Esophagus muscularis mucosa (tissue), 4 donors: ENCODE data around the gene BPIFB6. TPM values are rescaled to one million over a fixed set of nuclear protein-coding genes. Genes with fewer than 3 reads are reported as not detected.

Source experiments
- DNase-seq: peaks from one replicate; pipeline ENCODE4 v3.0.0-alpha.2; 2017; ENCODE audit errors: extremely low spot score
- H3K27ac ChIP-seq, 4 donors: fragments of 200-600 bp; sonication (generic); replicated peaks in 1 of 4; 1 replicate in 3 of 4; 2 replicates in 1 of 4; pipeline ENCODE4 v1.5.1; 2016 to 2019; ENCODE audit warnings: mild to moderate bottlenecking in 1 of 4
- H3K27me3 ChIP-seq, 4 donors: fragments of 200-600 bp; sonication (generic); one replicate each; pipeline versions ENCODE4 v1.5.1 to v1.6.0; 2016 to 2019
- H3K36me3 ChIP-seq, 4 donors: fragments of 200-600 bp; sonication (generic); one replicate each; pipeline ENCODE4 v1.5.1; 2016 to 2019
- H3K4me1 ChIP-seq, 4 donors: fragments of 200-600 bp; sonication (generic); one replicate each; pipeline ENCODE4 v1.5.1; 2016 to 2019
- H3K4me3 ChIP-seq, 4 donors: fragments of 200-600 bp; sonication (generic); 1 replicate in 2 of 4; 2 replicates in 2 of 4; pipeline ENCODE4 v1.5.1; 2016 to 2019; ENCODE audit warnings: mild to moderate bottlenecking in 4 of 4, moderate library complexity in 1 of 4
- H3K9me3 ChIP-seq, 4 donors: fragments of 200-600 bp; sonication (generic); 1 replicate in 3 of 4; 2 replicates in 1 of 4; pipeline ENCODE4 v1.5.1; 2016 to 2019
- EP300 ChIP-seq: sonication (generic); formaldehyde crosslinking; IDR thresholded peaks from one replicate; pipeline ENCODE4 v1.6.1; 2017; ENCODE audit warnings: antibody characterized with exemption
- POLR2A ChIP-seq: fragments of 450-650 bp; IDR thresholded peaks from one replicate; pipeline ENCODE4 v1.6.1; 2017; ENCODE audit warnings: antibody characterized with exemption, moderate library complexity, mild to moderate bottlenecking, low read depth
- POLR2AphosphoS5 ChIP-seq, 2 donors: sonication (generic); formaldehyde crosslinking; IDR thresholded peaks; one replicate each; pipeline ENCODE4 v1.6.1; 2017; ENCODE audit warnings: antibody characterized with exemption in 2 of 2
- WGBS: methylation state at CpG from one replicate; pipeline ENCODE4 v1.1.5; 2018; 5-methylcytosine and 5-hydroxymethylcytosine counted together
- intact Hi-C: fragments of 100-400 bp; cut with DNase I; formaldehyde crosslinking; loops from one replicate; pipeline ENCODE4 v1.15.1; 2023
- total RNA-seq, 4 donors: library from RNA; depleted of rRNA; stranded (reverse); fragments of >200 nt; gene quantifications; one replicate each; pipeline versions ENCODE4 v1.1.0 to v1.2.1, GENCODE V29; 2016
- TF ChIP-seq, protein P1 (sequence below), 3 experiments: fragments of 200-600 bp in 2 of 3; fragments of 450-650 bp in 1 of 3; sonication (generic) in 2 of 3; IDR thresholded peaks; one replicate each; pipeline ENCODE4 v1.5.1; 2017 to 2019; ENCODE audit warnings: antibody characterized with exemption in 3 of 3, mild to moderate bottlenecking in 2 of 3, moderate library complexity in 1 of 3

BPIFB6 gene
- total RNA-seq, 4 donors from 2014 or later: not detected

GRCh38 chr20:33076662-33077372 lies 45.4 kb downstream of the BPIFB6 start:
- WGBS: 62% methylated on average over 6 of the region's 6 CpGs
- H3K4me1 ChIP-seq: no peaks in the 10 kb centered on the region
- DNase-seq: no peak
- H3K9me3 ChIP-seq: no peaks in the 10 kb centered on the region
- H3K36me3 ChIP-seq: no peaks in the 10 kb centered on the region
- no peak for TF ChIP-seq POLR2AphosphoS5 (IDR thresholded peaks at IDR 0.05)
- no peak for TF ChIP-seq POLR2A
- TF ChIP-seq, protein P1, sequence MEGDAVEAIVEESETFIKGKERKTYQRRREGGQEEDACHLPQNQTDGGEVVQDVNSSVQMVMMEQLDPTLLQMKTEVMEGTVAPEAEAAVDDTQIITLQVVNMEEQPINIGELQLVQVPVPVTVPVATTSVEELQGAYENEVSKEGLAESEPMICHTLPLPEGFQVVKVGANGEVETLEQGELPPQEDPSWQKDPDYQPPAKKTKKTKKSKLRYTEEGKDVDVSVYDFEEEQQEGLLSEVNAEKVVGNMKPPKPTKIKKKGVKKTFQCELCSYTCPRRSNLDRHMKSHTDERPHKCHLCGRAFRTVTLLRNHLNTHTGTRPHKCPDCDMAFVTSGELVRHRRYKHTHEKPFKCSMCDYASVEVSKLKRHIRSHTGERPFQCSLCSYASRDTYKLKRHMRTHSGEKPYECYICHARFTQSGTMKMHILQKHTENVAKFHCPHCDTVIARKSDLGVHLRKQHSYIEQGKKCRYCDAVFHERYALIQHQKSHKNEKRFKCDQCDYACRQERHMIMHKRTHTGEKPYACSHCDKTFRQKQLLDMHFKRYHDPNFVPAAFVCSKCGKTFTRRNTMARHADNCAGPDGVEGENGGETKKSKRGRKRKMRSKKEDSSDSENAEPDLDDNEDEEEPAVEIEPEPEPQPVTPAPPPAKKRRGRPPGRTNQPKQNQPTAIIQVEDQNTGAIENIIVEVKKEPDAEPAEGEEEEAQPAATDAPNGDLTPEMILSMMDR (IDR thresholded peaks at IDR 0.05): no peak
- TF ChIP-seq EP300: no peak
- no peak overlapping the region for H3K4me3 ChIP-seq
- H3K27ac ChIP-seq: no peak overlapping the region
- H3K27me3 ChIP-seq: peaks cover 0 to 39% (median 0%) of the 10 kb centered on the region in 4 donors
- intact Hi-C loops: no loop called here

DNA sequence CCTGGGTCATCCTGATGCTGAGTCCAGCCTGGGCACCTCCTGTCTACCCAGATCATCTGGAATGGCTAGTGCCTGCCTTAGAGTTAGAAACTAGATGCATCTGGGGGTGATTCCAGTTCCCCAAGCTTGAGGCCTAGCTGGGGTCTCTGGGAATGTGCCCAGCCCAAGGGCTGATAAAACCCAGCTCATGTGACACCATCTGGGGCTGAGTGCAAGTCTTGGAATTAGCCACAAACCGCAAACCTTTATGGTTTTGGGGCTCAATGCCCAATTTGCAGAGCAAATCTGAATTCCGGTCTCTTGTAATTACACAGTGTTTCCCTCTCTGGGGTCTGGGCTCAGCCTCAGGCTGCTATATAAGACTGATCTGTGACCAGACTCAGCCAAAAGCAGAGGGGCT lies 47.8 kb downstream of the BPIFB6 start, which contains the start of gene BPIFB4:
Gene BPIFB4 (plus strand): TSS at position 385 of the 400 bp plus-strand sequence. CDS start 1,884 bp downstream, outside the sequence.
- H3K4me3 ChIP-seq: no peak within 1 kb of the TSS
- no peak for DNase-seq
- H3K27ac ChIP-seq: no peak within 1 kb of the TSS
- H3K4me1 ChIP-seq: no peaks in the 10 kb centered on the region
- intact Hi-C loops: no loop called here
- H3K36me3 ChIP-seq: no peaks in the 10 kb centered on the region
- peaks cover 0 to 45% (median 0%) of the 10 kb centered on the region in 4 donors for H3K27me3 ChIP-seq
- 100% methylated on average over 1 of the region's 2 CpGs for WGBS
- TF ChIP-seq EP300 (no peak), POLR2A (no peak), POLR2AphosphoS5 (IDR thresholded peaks at IDR 0.05) (no peak)
- TF ChIP-seq, protein P1 (IDR thresholded peaks at IDR 0.05): no peak
- no peaks in the 10 kb centered on the region for H3K9me3 ChIP-seq

DNA sequence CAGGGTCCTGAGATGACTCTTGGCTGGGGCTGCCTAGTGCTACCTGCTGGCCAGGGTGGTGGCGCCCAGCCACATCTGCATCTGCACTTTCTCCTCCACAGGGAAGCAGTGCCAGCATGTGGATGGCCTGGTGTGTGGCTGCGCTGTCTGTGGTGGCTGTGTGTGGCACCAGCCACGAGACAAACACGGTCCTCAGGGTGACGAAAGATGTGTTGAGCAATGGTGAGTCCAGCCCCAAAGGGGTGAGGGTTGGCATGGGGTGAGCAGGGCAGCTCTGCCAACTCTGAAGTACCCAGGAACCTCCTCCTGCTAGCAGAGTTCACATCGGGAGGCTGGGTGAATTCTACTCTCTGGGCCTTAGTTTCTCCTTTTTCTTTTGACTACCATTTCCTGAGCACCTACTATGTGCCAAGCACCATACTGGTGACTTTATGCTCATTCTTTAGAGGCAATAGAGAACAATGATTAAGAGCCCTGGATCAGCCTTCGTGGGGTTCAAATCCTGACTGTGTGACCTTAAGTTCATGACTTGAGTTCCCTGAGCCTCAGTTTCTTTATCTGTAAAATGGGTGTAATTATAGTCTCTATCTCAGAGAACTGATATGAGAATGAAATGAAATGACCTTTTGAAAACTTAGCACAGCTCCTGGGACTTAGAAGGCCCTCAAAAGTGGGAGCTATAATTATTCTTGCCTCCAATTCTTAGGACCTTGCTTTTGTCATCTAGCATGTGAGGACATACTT lies 50.1 kb downstream of the BPIFB6 start:
- Histone ChIP-seq H3K9me3 (no peaks in the 10 kb centered on the region), H3K27ac (no peak overlapping the region), H3K4me1 (no peaks in the 10 kb centered on the region), H3K27me3 (peaks cover 0 to 26% (median 0%) of the 10 kb centered on the region in 4 donors), H3K36me3 (no peaks in the 10 kb centered on the region), H3K4me3 (no peak overlapping the region)
- intact Hi-C loops: no loop called here
- 80% methylated on average over 5 of the region's 7 CpGs for WGBS
- DNase-seq: no peak
- TF ChIP-seq, protein P1 (IDR thresholded peaks at IDR 0.05): no peak
- no peak for TF ChIP-seq EP300
- TF ChIP-seq POLR2A: no peak
- TF ChIP-seq POLR2AphosphoS5 (IDR thresholded peaks at IDR 0.05): no peak

GRCh38 chr20:33082546-33082945 lies 51.1 kb downstream of the BPIFB6 start:
- TF ChIP-seq, protein P1 (IDR thresholded peaks at IDR 0.05): no peak
- TF ChIP-seq POLR2A (no peak), EP300 (no peak), POLR2AphosphoS5 (IDR thresholded peaks at IDR 0.05) (no peak)
- H3K9me3 ChIP-seq: no peaks in the 10 kb centered on the region
- H3K4me3 ChIP-seq: no peak overlapping the region
- no peaks in the 10 kb centered on the region for H3K36me3 ChIP-seq
- WGBS: 54% methylated on average over 6 of the region's 6 CpGs
- intact Hi-C loops: no loop called here
- DNase-seq: no peak
- H3K27ac ChIP-seq: no peak overlapping the region
- H3K4me1 ChIP-seq: no peaks in the 10 kb centered on the region
- peaks cover 0 to 17% (median 0%) of the 10 kb centered on the region in 4 donors for H3K27me3 ChIP-seq
